Heart left ventricle (tissue), 16 donors: ENCODE results near the gene FLYWCH1. TPM values are rescaled to one million over a fixed set of nuclear protein-coding genes. Genes with fewer than 3 reads are reported as not detected.
"Not testable (repeated sequence)": the region's sequence is repeated elsewhere in the genome, so short reads cannot be mapped to it uniquely, and the experiment has no call there.

Experiments used
- ATAC-seq, 4 donors: fragments of 200-7000 bp; cut with Tn5 transposase; one replicate each; pipeline ENCODE4 v1.9.1; 2020 to 2022; ENCODE audit warnings: moderate library complexity in 4 of 4, mild to moderate bottlenecking in 3 of 4, moderate number of reproducible peaks in 1 of 4
- DNase-seq, 5 donors: peaks; one replicate each; pipeline ENCODE4 v3.0.0-alpha.2; 2020
- H3K27ac ChIP-seq, 12 donors: fragments of 200-600 bp; sonication (generic) in 4 of 12; one replicate each; pipeline versions ENCODE4 v1.5.0 to v1.8.0; 2016 to 2022; ENCODE audit warnings: mild to moderate bottlenecking in 2 of 12
- H3K27me3 ChIP-seq, 9 donors: fragments of 200-600 bp; sonication (generic) in 2 of 9; one replicate each; pipeline versions ENCODE4 v1.5.1 to v1.8.0; 2016 to 2022; ENCODE audit warnings: mild to moderate bottlenecking in 3 of 9
- H3K36me3 ChIP-seq, 9 donors: fragments of 200-600 bp; sonication (generic) in 2 of 9; one replicate each; pipeline versions ENCODE4 v1.5.0 to v1.8.0; 2018 to 2022; ENCODE audit warnings: mild to moderate bottlenecking in 2 of 9
- H3K4me1 ChIP-seq, 12 donors: fragments of 200-600 bp; sonication (generic) in 4 of 12; one replicate each; pipeline versions ENCODE4 v1.5.0 to v1.8.0; 2016 to 2022; ENCODE audit warnings: mild to moderate bottlenecking in 3 of 12
- H3K4me3 ChIP-seq, 12 donors: fragments of 200-600 bp; sonication (generic) in 4 of 12; one replicate each; pipeline versions ENCODE4 v1.5.0 to v1.8.0; 2017 to 2022; ENCODE audit warnings: mild to moderate bottlenecking in 9 of 12, moderate library complexity in 4 of 12
- H3K9me3 ChIP-seq, 12 donors: fragments of 200-600 bp; sonication (generic) in 4 of 12; one replicate each; pipeline versions ENCODE4 v1.5.0 to v1.8.0; 2016 to 2022; ENCODE audit warnings: mild to moderate bottlenecking in 1 of 12
- POLR2A ChIP-seq, 2 donors: fragments of 450-650 bp; IDR thresholded peaks; one replicate each; pipeline ENCODE4 v1.6.1; 2017; ENCODE audit warnings: antibody characterized with exemption in 2 of 2, mild to moderate bottlenecking in 2 of 2, moderate library complexity in 2 of 2
- WGBS, 4 donors: extraction: QIAGEN DNeasy Blood & Tissue Kit in 2 of 4; methylation state at CpG; one replicate each; pipeline versions ENCODE4 v1.1.5 to v1.1.7; 2013 to 2018; 5-methylcytosine and 5-hydroxymethylcytosine counted together
- intact Hi-C, 10 donors: fragments of 100-400 bp; cut with DNase I; formaldehyde crosslinking; loops; one replicate each; pipeline versions ENCODE4 v1.11.1 to v1.14.2; 2022
- polyA plus RNA-seq, 2 donors: library from polyadenylated mRNA; stranded (reverse); fragments of 200-250 nt; gene quantifications; one replicate each; pipeline ENCODE4 v1.2.3, GENCODE V29; 2013
- total RNA-seq, 9 donors: library from RNA; depleted of rRNA in 2 of 9; stranded (reverse); fragments of >200 nt in 2 of 9; fragmentation: NEBNext Ultra II Directional in 3 of 9; extraction: Animal tissue kit (Norgen Biotek cat#: 25700) in 3 of 9; gene quantifications; one replicate each; pipeline versions ENCODE4 v1.1.0 to v1.2.4, GENCODE V29; 2016 to 2023
- TF ChIP-seq, protein P1 (sequence below), 12 donors: fragments of 200-600 bp; sonication (generic) in 4 of 12; IDR thresholded peaks; one replicate each; pipeline versions ENCODE4 v1.5.0 to v1.8.0; 2018 to 2022; ENCODE audit warnings: antibody characterized with exemption in 12 of 12, mild to moderate bottlenecking in 5 of 12
- donor health status: ischemic (EF 13 %, LVEDD 7.1; RV severe dilation, severe dysfunction).
- donor health status: healthy with polysubstance abuse.
- donor health status: DM: no; HTN: yes; CAD: no.
- donor health status: DM: no; HTN: no; CAD: no.
- donor health status: ischemic (EF 25% LVEDD 6.9; RV normal size, moderate dysfunction).
- donor health status: ischemic (EF 25% LVEDD 5.7; RV mildly dilated, moderate dysfunction).
- donor health status: healthy.
- donor health status: DM: yes; HTN: yes; CAD: no.
- donor health status: ischemic (EF 35%, LVEDD 5.7; RV mildly dilated, moderate dysfunction).
- donor health status: nonischemic (EF 11% LVEDD 7.7; RV severe dilation, severe dysfunction).
- donor health status: DM: yes; HTN: yes; CAD: no.
- donor health status: PGD.
- donor health status: ischemic (EF 29% LVEDD 5.4; RV normal size, mild dysfunction).
- donor health status: nonischemic (EF 23%, LVEDD 6.1; RV moderate dilation, normal function).

Gene FLYWCH1
- total and polyA plus RNA-seq, 11 donors = 26.3 to 48.4 (median 34.1) TPM

DNA sequence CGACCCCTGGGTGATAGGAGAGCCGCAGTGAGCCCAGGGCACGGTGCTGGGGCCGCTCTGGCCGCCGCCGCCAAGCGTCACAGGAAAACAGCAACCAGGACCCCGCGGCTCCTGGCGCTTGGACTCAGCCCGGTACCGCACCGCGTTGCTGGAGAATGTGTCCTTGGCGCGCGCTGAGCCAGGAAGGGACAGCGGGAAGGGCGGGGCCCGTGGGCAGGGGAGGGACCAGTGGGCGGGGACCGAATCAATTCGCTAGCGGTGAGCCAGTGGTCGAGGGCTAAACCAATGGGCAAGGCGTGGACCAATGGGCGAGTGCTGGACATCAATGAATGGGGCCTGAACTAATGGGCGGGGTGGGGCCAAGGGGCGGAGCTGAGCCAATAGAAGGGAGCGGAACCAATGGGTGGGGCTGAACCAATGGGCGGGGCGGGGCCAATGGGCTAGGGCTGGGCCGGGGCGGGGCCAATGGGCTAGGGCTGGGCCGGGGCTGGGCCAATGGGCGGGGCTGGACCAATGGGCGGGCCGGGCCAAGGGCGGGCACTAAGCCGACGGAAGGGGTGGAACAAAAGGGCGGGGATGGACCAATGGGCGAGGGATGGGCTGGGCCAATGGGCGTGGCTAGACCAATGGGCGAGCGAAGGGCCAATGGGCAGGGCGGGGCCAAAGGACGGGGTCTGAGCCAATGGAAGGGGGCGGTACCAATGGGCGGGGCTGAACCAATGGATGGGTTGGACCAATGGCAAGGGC, 6.3 kb upstream of the FLYWCH1 start:
- intact Hi-C loops = loop anchor here in 9 of 10 donors (2.0 kb wide), 3 partner anchors 15 to 31 kb away; partner anchors contain the start of gene FLYWCH2 (in 8 of the 9)
- WGBS, 4 donors = 1% methylated on average over 36 to 51 of the region's 51 CpGs
- peak; percentile 99 to 100 (median 99) for DNase-seq
- H3K27me3 ChIP-seq = no peaks in the 10 kb centered on the region
- peaks cover 0 to 23% (median 12%) of the 10 kb centered on the region in 12 donors for H3K4me1 ChIP-seq
- H3K27ac ChIP-seq = peak overlapping the region; percentile 91 to 100 (median 97)
- H3K4me3 ChIP-seq = peak overlapping the region; percentile 64 to 96 (median 81)
- peaks cover 0 to 4% (median 0%) of the 10 kb centered on the region in 9 donors for H3K36me3 ChIP-seq
- TF ChIP-seq, protein P1, sequence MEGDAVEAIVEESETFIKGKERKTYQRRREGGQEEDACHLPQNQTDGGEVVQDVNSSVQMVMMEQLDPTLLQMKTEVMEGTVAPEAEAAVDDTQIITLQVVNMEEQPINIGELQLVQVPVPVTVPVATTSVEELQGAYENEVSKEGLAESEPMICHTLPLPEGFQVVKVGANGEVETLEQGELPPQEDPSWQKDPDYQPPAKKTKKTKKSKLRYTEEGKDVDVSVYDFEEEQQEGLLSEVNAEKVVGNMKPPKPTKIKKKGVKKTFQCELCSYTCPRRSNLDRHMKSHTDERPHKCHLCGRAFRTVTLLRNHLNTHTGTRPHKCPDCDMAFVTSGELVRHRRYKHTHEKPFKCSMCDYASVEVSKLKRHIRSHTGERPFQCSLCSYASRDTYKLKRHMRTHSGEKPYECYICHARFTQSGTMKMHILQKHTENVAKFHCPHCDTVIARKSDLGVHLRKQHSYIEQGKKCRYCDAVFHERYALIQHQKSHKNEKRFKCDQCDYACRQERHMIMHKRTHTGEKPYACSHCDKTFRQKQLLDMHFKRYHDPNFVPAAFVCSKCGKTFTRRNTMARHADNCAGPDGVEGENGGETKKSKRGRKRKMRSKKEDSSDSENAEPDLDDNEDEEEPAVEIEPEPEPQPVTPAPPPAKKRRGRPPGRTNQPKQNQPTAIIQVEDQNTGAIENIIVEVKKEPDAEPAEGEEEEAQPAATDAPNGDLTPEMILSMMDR (IDR thresholded peaks at IDR 0.05) = no peak
- peak; percentile 96 to 99 for TF ChIP-seq POLR2A (IDR thresholded peaks at IDR 0.05)
- ATAC-seq = peak; percentile 88 to 93 (median 91)
- H3K9me3 ChIP-seq = no peaks in the 10 kb centered on the region

- intact Hi-C loops = loop anchor here in 9 of 10 donors (2.0 kb wide), 3 partner anchors 15 to 31 kb away; partner anchors contain the start of gene FLYWCH2 (in 8 of the 9)
- ATAC-seq (no peak), DNase-seq (no peak)
- Histone ChIP-seq H3K4me1 (peaks cover 0 to 24% (median 13%) of the 10 kb centered on the region in 12 donors), H3K9me3 (no peaks in the 10 kb centered on the region), H3K27ac (peak overlapping the region in 5 of 12 donors; percentile 28 to 69 (median 53)), H3K4me3 (peak overlapping the region in 3 of 12 donors; percentile 12 to 25 (median 14)), H3K27me3 (no peaks in the 10 kb centered on the region), H3K36me3 (peaks cover 0 to under 1% (median 0%) of the 10 kb centered on the region in 9 donors)
- 22 to 27% (median 24%) methylated on average over 12 of the region's 12 CpGs for WGBS, 4 donors
- TF ChIP-seq, protein P1 (IDR thresholded peaks at IDR 0.05) = no peak
- TF ChIP-seq POLR2A (IDR thresholded peaks at IDR 0.05) = no peak
These were observed 5.7 kb upstream of the FLYWCH1 start for GRCh38 chr16:2905988-2906387.

GRCh38 chr16:2907084-2907753, 4.5 kb upstream of the FLYWCH1 start:
- H3K27me3 ChIP-seq, H3K9me3 ChIP-seq, H3K4me3 ChIP-seq, ATAC-seq, H3K36me3 ChIP-seq: not testable (repeated sequence)
- Histone ChIP-seq H3K27ac (peak overlapping the region in 3 of 12 donors; percentile 8 to 53 (median 18)), H3K4me1 (peaks cover 0 to 28% (median 15%) of the 10 kb centered on the region in 12 donors)
- intact Hi-C loops = loop anchor here in 1 of 10 donors (2.0 kb wide), 1 partner anchor 32 kb away; no protein-coding TSS in a partner anchor
- WGBS, 4 donors = 18 to 28% (median 23%) methylated on average over 16 to 17 of the region's 17 CpGs
- DNase-seq = peak in 4 of 5 donors; percentile 47 to 68 (median 56)
- TF ChIP-seq, protein P1 (IDR thresholded peaks at IDR 0.05) = peak; percentile 34 to 64 (median 50)
